ENCODE results near the gene FAM163B. TPM values are rescaled to one million over a fixed set of nuclear protein-coding genes. Genes with fewer than 3 reads are reported as not detected.

FAM163B gene
- polyA plus RNA-seq, 1 of the 3 experiments (the other 2 are of a cell fraction) = 0.05 TPM

- Histone ChIP-seq H3K4me1 (ENCODE audit: control insufficient read depth in 1 of 2, insufficient read depth in 2 of 2, low read depth in 1 of 2, low read length in 1 of 2) (peaks cover 0 to 71% of the 10 kb centered on the region in 2 experiments; a peak in 2 of 4 replicates), H3K4me3 (ENCODE audit: low read depth in 2 of 2, low read length in 1 of 2) (peak overlapping the region in 1 of 2 experiments; percentile 64; a peak in 2 of 4 replicates), H4K20me1 (ENCODE audit: insufficient read depth) (no peaks in the 10 kb centered on the region), H2AFZ (ENCODE audit: low read depth) (no peak overlapping the region), H3F3A (replicated peaks; ENCODE audit: insufficient read depth) (no peaks in the 10 kb centered on the region), H3K4me2 (no peak overlapping the region), H3K27ac (ENCODE audit: low read depth in 2 of 2, low read length in 1 of 2) (peak overlapping the region in 1 of 2 experiments; percentile 100; a peak in 2 of 4 replicates), H3K9me2 (no peaks in the 10 kb centered on the region), H3K79me2 (ENCODE audit: insufficient read depth) (no peaks in the 10 kb centered on the region), H3K36me3 (replicated peaks in 1 of 2; ENCODE audit: control insufficient read depth in 1 of 2, insufficient read depth in 2 of 2, low read length in 1 of 2) (peaks cover 0 to 4% of the 10 kb centered on the region in 2 experiments), H3K9me3 (no peaks in the 10 kb centered on the region), H3K27me3 (ENCODE audit: insufficient read depth) (peaks cover 48% of the 10 kb centered on the region), H3K9ac (no peak overlapping the region)
- peak; percentile 41 for DNase-seq
- WGBS (ENCODE audit: low lambda C conversion rate) = 30% methylated on average over 10 of the region's 12 CpGs
- ChIA-PET CTCF (interaction anchor here (1.0 to 4.3 kb wide), 10 partner anchors 11 to 150 kb away, joined by 3 to 26 read pairs (median 4); partner anchors contain the start of gene ADAMTSL2), POLR2A (interaction anchor here (0.9 to 16.4 kb wide), 19 partner anchors 8 to 105 kb away, joined by 3 to 261 read pairs (median 13); partner anchors contain the start of genes ADAMTSL2 and FAM163B)
- TF ChIP-seq MXI1 (IDR thresholded peaks at IDR 0.05; ENCODE audit: low read depth, low read length) (peak; percentile 56), CTCF (IDR thresholded peaks at IDR 0.05) (no peak)
These were observed 27.7 kb upstream of the FAM163B start for GRCh38 chr9:133636902-133637301.

GRCh38 chr9:133635533-133636531 lies 26.6 kb upstream of the FAM163B start, which contains the start of gene DBH:
Gene DBH (plus strand): TSS chr9:133636363. CDS start chr9:133636372, 9 bp downstream.
- POLR2A ChIA-PET = interaction anchor here (0.6 to 16.4 kb wide), 29 partner anchors 8 to 176 kb away, joined by 3 to 261 read pairs (median 6); partner anchors contain the start of genes ADAMTSL2, CACFD1 and FAM163B
- H3K9me2 ChIP-seq = no peaks in the 10 kb centered on the region
- peak within 1 kb of the TSS in 1 of 2 experiments; percentile 100; a peak in 2 of 4 replicates for H3K27ac ChIP-seq (ENCODE audit: low read depth in 2 of 2, low read length in 1 of 2)
- H3K9ac ChIP-seq = no peak within 1 kb of the TSS
- H3K36me3 ChIP-seq (replicated peaks in 1 of 2; ENCODE audit: control insufficient read depth in 1 of 2, insufficient read depth in 2 of 2, low read length in 1 of 2) = peaks cover 0 to 4% of the 10 kb centered on the region in 2 experiments
- no peaks in the 10 kb centered on the region for H3K79me2 ChIP-seq (ENCODE audit: insufficient read depth)
- H3F3A ChIP-seq (replicated peaks; ENCODE audit: insufficient read depth) = no peaks in the 10 kb centered on the region
- peak; percentile 96 for DNase-seq
- peak within 1 kb of the TSS in 1 of 2 experiments; percentile 64; a peak in 2 of 4 replicates for H3K4me3 ChIP-seq (ENCODE audit: low read depth in 2 of 2, low read length in 1 of 2)
- H3K9me3 ChIP-seq = no peaks in the 10 kb centered on the region
- 33% methylated on average over 22 of the region's 24 CpGs for WGBS (ENCODE audit: low lambda C conversion rate)
- no peak within 1 kb of the TSS for H2AFZ ChIP-seq (ENCODE audit: low read depth)
- peaks cover 48% of the 10 kb centered on the region for H3K27me3 ChIP-seq (ENCODE audit: insufficient read depth)
- no peak within 1 kb of the TSS for H3K4me2 ChIP-seq
- H3K4me1 ChIP-seq (ENCODE audit: control insufficient read depth in 1 of 2, insufficient read depth in 2 of 2, low read depth in 1 of 2, low read length in 1 of 2) = peaks cover 0 to 71% of the 10 kb centered on the region in 2 experiments; a peak in 2 of 4 replicates
- H4K20me1 ChIP-seq (ENCODE audit: insufficient read depth) = no peaks in the 10 kb centered on the region
- CTCF ChIA-PET = interaction anchor here (0.6 to 4.3 kb wide), 17 partner anchors 28 to 392 kb away, joined by 3 to 26 read pairs (median 3); partner anchors contain the start of gene ADAMTSL2
- TF ChIP-seq RAD21 (IDR thresholded peaks at IDR 0.05; ENCODE audit: low read length) (peak; percentile 30), ELF1 (IDR thresholded peaks at IDR 0.05) (no peak), EP300 (IDR thresholded peaks at IDR 0.05; ENCODE audit: borderline replicate concordance in 1 of 2, low read depth in 1 of 2, low read length in 1 of 2) (peak in 1 of 2 experiments; percentile 99; a peak in 2 of 4 replicates), CHD2 (IDR thresholded peaks at IDR 0.05; ENCODE audit: low read length, partially characterized antibody) (peak; percentile 92), TAF1 (IDR thresholded peaks at IDR 0.05; ENCODE audit: borderline replicate concordance, low read depth, low read length) (no peak), MEF2A (IDR thresholded peaks at IDR 0.05; ENCODE audit: borderline replicate concordance, low read depth) (no peak), SIN3A (IDR thresholded peaks at IDR 0.05; ENCODE audit: borderline replicate concordance, low read depth, low read length) (no peak), NRF1 (IDR thresholded peaks at IDR 0.05; ENCODE audit: low read depth, low read length) (no peak), CTCF (IDR thresholded peaks at IDR 0.05) (no peak), RCOR1 (IDR thresholded peaks at IDR 0.05; ENCODE audit: low read length) (peak; percentile 89), FOXM1 (IDR thresholded peaks at IDR 0.05; ENCODE audit: low read depth) (no peak), TEAD4 (IDR thresholded peaks at IDR 0.05; ENCODE audit: borderline replicate concordance, insufficient read depth) (0 out of 2 replicates have a peak, but pooled peaks have one; percentile 41), FOXJ3 (CRISPR knock-in tag; IDR thresholded peaks at IDR 0.05) (peak; percentile 97), TCF12 (IDR thresholded peaks at IDR 0.05) (peak; percentile 36; the same call in 1 of the 2 replicates), GATA2 (CRISPR knock-in tag; IDR thresholded peaks at IDR 0.05) (peak; percentile 82), POLR2AphosphoS5 (IDR thresholded peaks at IDR 0.05; ENCODE audit: low read depth, low read length) (peak; percentile 43; the same call in 1 of the 2 replicates), MXI1 (IDR thresholded peaks at IDR 0.05; ENCODE audit: low read depth, low read length) (peak; percentile 93), SMC3 (IDR thresholded peaks at IDR 0.05; ENCODE audit: low read depth, low read length) (peak; percentile 20; the same call in 1 of the 2 replicates)
- TF ChIP-seq, protein P1, sequence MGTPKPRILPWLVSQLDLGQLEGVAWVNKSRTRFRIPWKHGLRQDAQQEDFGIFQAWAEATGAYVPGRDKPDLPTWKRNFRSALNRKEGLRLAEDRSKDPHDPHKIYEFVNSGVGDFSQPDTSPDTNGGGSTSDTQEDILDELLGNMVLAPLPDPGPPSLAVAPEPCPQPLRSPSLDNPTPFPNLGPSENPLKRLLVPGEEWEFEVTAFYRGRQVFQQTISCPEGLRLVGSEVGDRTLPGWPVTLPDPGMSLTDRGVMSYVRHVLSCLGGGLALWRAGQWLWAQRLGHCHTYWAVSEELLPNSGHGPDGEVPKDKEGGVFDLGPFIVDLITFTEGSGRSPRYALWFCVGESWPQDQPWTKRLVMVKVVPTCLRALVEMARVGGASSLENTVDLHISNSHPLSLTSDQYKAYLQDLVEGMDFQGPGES (IDR thresholded peaks at IDR 0.05; ENCODE audit: low read depth, low read length) = no peak

Data from SK-N-SH (cell line).